HepG2 (cell line): ENCODE measurements around the gene ADAMTS12. TPM values are rescaled to one million over a fixed set of nuclear protein-coding genes. Genes with fewer than 3 reads are reported as not detected.

ENCODE experiments used
- ATAC-seq: fragments of 200-7000 bp; cut with Tn5 transposase; 3 replicates; pipeline ENCODE4 v1.9.1; 2020; ENCODE audit warnings: mild to moderate bottlenecking, moderate library complexity
- BruUV-seq: library from RNA; stranded (reverse); fragments of 400-500 nt; replicated peaks from 2 replicates; lab custom pipeline; 2021; lab: Mats Ljungman, UMichigan
- CTCF ChIA-PET: fragments of 300-600 bp; formaldehyde crosslinking; extraction: SDS; loops from one replicate; lab custom pipeline; 2021; ENCODE audit warnings: low total read pairs, inconsistent platforms, low intra/inter-chr PET ratio; lab: Yijun Ruan, JAX
- POLR2A ChIA-PET: fragments of 350-600 bp; sonication (Branson Sonifier 250); formaldehyde crosslinking; loops from one replicate; lab custom pipeline; 2020; ENCODE audit warnings: antibody characterized with exemption, inconsistent platforms; lab: Yijun Ruan, JAX
- DNase-seq: peaks from one replicate; pipeline ENCODE4 v3.0.0-alpha.2; 2015; ENCODE audit warnings: low spot score
- FAIRE-seq: peaks from 3 replicates; lab custom pipeline; 2011; peaks lifted over from hg19 to GRCh38; lab: Jason Lieb, UNC
- H2AFZ ChIP-seq: one replicate; pipeline ENCODE4 v1.6.1; 2011; ENCODE audit warnings: low read length, inconsistent platforms
- H3K27ac ChIP-seq: fragments of 300-600 bp; 3 replicates; pipeline ENCODE4 v1.8.0; 2011; ENCODE audit warnings: mixed run types, mild to moderate bottlenecking, mixed read lengths, low read length, inconsistent platforms; ENCODE audit not compliant: insufficient read depth; ENCODE audit errors: extremely low read length
- H3K27me3 ChIP-seq, 2 experiments: fragments of 200-600 bp in 1 of 2; 2 replicates in 1 of 2; 3 replicates in 1 of 2; pipeline versions ENCODE4 v1.6.0 to v1.8.0; 2011; ENCODE audit warnings: low read length in 2 of 2, mild to moderate bottlenecking in 2 of 2, moderate library complexity in 2 of 2, inconsistent platforms in 1 of 2; ENCODE audit not compliant: insufficient read depth in 2 of 2, control insufficient read depth in 1 of 2
- H3K36me3 ChIP-seq, 2 experiments: fragments of 200-600 bp in 1 of 2; replicated peaks in 1 of 2; 2 replicates in 1 of 2; 3 replicates in 1 of 2; pipeline versions ENCODE4 v1.5.1 to v1.8.0; 2011; ENCODE audit warnings: low read length in 2 of 2, inconsistent platforms in 1 of 2; ENCODE audit not compliant: insufficient read depth in 2 of 2, control insufficient read depth in 1 of 2
- H3K4me1 ChIP-seq: 2 replicates; pipeline ENCODE4 v1.5.1; 2012; ENCODE audit warnings: low read length, inconsistent platforms; ENCODE audit not compliant: insufficient read depth
- H3K4me2 ChIP-seq: 2 replicates; pipeline ENCODE4 v1.6.0; 2011; ENCODE audit warnings: low read depth, low read length, inconsistent platforms
- H3K4me3 ChIP-seq, 3 experiments: fragments of 200-600 bp in 1 of 3; sonication (generic), shearing (Covaris generic) in 1 of 3; replicated peaks in 1 of 3; 2 replicates each; pipeline ENCODE4 v1.5.1; 2011 to 2016; ENCODE audit warnings: low read length in 3 of 3, inconsistent platforms in 2 of 3, low read depth in 2 of 3, mild to moderate bottlenecking in 2 of 3, control low read depth in 1 of 3, mixed read lengths in 1 of 3; ENCODE audit not compliant: insufficient read depth in 1 of 3
- H3K79me2 ChIP-seq: one replicate; pipeline ENCODE4 v1.6.1; 2011; ENCODE audit warnings: low read length, inconsistent platforms; ENCODE audit not compliant: insufficient read depth
- H3K9ac ChIP-seq: 2 replicates; pipeline ENCODE4 v1.6.0; 2011; ENCODE audit warnings: mild to moderate bottlenecking, low read depth, low read length, inconsistent platforms; ENCODE audit not compliant: insufficient read depth
- H3K9me3 ChIP-seq: 2 replicates; pipeline ENCODE4 v1.5.1; 2012; ENCODE audit warnings: mild to moderate bottlenecking, low read length
- H4K20me1 ChIP-seq: 2 replicates; pipeline ENCODE4 v1.6.0; 2011; ENCODE audit warnings: inconsistent platforms, mild to moderate bottlenecking, low read length, moderate library complexity; ENCODE audit not compliant: insufficient read depth
- NR2C2 ChIP-seq: sonication (generic); formaldehyde crosslinking; IDR thresholded peaks from 2 replicates; pipeline ENCODE4 v1.4.0; 2020; ENCODE audit warnings: missing genetic modification reagents, mild to moderate bottlenecking, moderate library complexity, borderline replicate concordance
- TAF15 ChIP-seq: fragments of 200-400 bp; formaldehyde crosslinking; IDR thresholded peaks from one replicate; pipeline ENCODE4 v1.6.1; 2018; ENCODE audit warnings: mild to moderate bottlenecking, low read depth, low read length; ENCODE audit not compliant: poor library complexity, severe bottlenecking
- whole genome bisulfite sequencing: methylation state at CpG from one replicate; pipeline ENCODE4 v1.1.6; 2017; ENCODE audit warnings: low lambda C conversion rate; 5-methylcytosine and 5-hydroxymethylcytosine counted together
- in situ Hi-C: cut with HindIII; loops from 2 replicates; pipeline ENCODE4 v1.10.0; 2017; ENCODE audit warnings: low pct_unique_long_range_greater_than_20kb; ENCODE audit not compliant: extremely low pct_ligation_motif_present
- intact Hi-C: fragments of 100-400 bp; cut with micrococcal nuclease; formaldehyde crosslinking; loops from one replicate; pipeline ENCODE4 v1.10.0; 2022; ENCODE audit not compliant: unreplicated experiment
- polyA plus RNA-seq, 8 experiments: library from polyadenylated mRNA; depleted of rRNA in 3 of 8; stranded (reverse) in 7 of 8; unstranded in 1 of 8; fragments of >200 nt; fragmentation: Illumina TruSeq in 4 of 8; extraction: Trizol in 4 of 8; gene quantifications; 2 replicates each; pipeline versions ENCODE4 v1.2.1 to v1.2.3, GENCODE V29; 2011 to 2016; ENCODE audit warnings: low read depth in 4 of 8, missing spikeins in 1 of 8, mixed read lengths in 1 of 8; ENCODE audit not compliant: insufficient read depth in 1 of 8
- total RNA-seq, 5 experiments: library from RNA; depleted of rRNA; stranded (reverse); fragments of >200 nt; fragmentation: Illumina TruSeq; extraction: Trizol; gene quantifications; 2 replicates each; pipeline ENCODE4 v1.2.3, GENCODE V29; 2016; ENCODE audit warnings: low read depth in 1 of 5
- TF ChIP-seq, protein P1 (sequence below), 2 experiments: sonication (generic) in 1 of 2; formaldehyde crosslinking in 1 of 2; IDR thresholded peaks; 2 replicates each; pipeline versions ENCODE4 v1.4.0 to v1.6.1; 2016 to 2020; ENCODE audit warnings: borderline replicate concordance in 1 of 2, low read depth in 1 of 2, mild to moderate bottlenecking in 1 of 2, missing genetic modification reagents in 1 of 2

The ADAMTS12 gene
- total and polyA plus RNA-seq, 2 of the 13 experiments (the other 11 are each of a cell fraction or from before 2014, with no cell fraction given) = 0.03 TPM; not detected in 1

DNA sequence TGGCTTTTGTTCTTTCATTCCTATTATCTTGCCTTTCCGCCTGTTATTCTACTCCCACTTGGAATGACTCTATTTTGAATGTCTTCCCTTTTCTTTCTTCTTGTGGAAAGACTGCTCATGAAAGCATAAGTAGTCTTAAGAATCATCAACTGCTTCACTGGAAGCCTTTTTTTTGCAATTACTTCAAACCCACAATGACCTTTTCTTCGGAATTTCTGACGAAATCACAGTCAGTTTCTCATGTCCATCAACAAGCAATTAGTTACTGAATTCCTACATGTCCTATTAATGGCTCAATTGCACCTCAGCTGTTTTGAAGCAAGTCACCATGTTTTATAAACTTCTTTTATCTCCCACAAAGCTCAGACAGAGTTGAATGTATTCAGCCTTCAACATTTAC lies 254.8 kb downstream of the ADAMTS12 start:
- peaks cover 0 to 6% of the 10 kb centered on the region in 2 experiments; a peak in 1 of 5 replicates for H3K27me3 ChIP-seq

More for the DNA sequence above, 254.8 kb downstream of the ADAMTS12 start:
- intact Hi-C loops = no loop called here
- no peak for ATAC-seq
- no peak overlapping the region for H3K9ac ChIP-seq
- 2% methylated on average over 2 of the region's 3 CpGs for WGBS
- no peak overlapping the region for H3K4me3 ChIP-seq
- H2AFZ ChIP-seq = no peak overlapping the region
- no peaks in the 10 kb centered on the region for H4K20me1 ChIP-seq
- BruUV-seq = no TSS peak
- no peak overlapping the region for H3K4me2 ChIP-seq
- no peaks in the 10 kb centered on the region for H3K79me2 ChIP-seq
- POLR2A ChIA-PET = no interaction called here
- no peaks in the 10 kb centered on the region for H3K36me3 ChIP-seq
- FAIRE-seq = no peak
- DNase-seq = no peak
- no peaks in the 10 kb centered on the region for H3K9me3 ChIP-seq
- CTCF ChIA-PET = no interaction called here
- no peak overlapping the region for H3K27ac ChIP-seq
- in situ Hi-C loops = no loop called here
- no peaks in the 10 kb centered on the region for H3K4me1 ChIP-seq
- no peak for TF ChIP-seq TAF15
- TF ChIP-seq, protein P1, sequence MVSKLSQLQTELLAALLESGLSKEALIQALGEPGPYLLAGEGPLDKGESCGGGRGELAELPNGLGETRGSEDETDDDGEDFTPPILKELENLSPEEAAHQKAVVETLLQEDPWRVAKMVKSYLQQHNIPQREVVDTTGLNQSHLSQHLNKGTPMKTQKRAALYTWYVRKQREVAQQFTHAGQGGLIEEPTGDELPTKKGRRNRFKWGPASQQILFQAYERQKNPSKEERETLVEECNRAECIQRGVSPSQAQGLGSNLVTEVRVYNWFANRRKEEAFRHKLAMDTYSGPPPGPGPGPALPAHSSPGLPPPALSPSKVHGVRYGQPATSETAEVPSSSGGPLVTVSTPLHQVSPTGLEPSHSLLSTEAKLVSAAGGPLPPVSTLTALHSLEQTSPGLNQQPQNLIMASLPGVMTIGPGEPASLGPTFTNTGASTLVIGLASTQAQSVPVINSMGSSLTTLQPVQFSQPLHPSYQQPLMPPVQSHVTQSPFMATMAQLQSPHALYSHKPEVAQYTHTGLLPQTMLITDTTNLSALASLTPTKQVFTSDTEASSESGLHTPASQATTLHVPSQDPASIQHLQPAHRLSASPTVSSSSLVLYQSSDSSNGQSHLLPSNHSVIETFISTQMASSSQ (IDR thresholded peaks at IDR 0.05; ENCODE audit: low read depth) = no peak
- TF ChIP-seq, protein P1 (CRISPR knock-in tag; IDR thresholded peaks at IDR 0.05; ENCODE audit: borderline replicate concordance) = no peak
- no peak for TF ChIP-seq NR2C2
- TF ChIP-seq, all 625 proteins: peak for 0
